MCF 10A (cell line): ENCODE measurements around the gene SMOC2. TPM values are rescaled to one million over a fixed set of nuclear protein-coding genes. Genes with fewer than 3 reads are reported as not detected.

Experiments used
- BruUV-seq: library from RNA; stranded (reverse); fragments of 400-500 nt; replicated peaks from 2 replicates; lab custom pipeline; 2021; lab: Mats Ljungman, UMichigan
- CTCF ChIA-PET: fragments of 300-600 bp; sonication (Branson Sonifier 250); formaldehyde crosslinking; extraction: SDS; loops from one replicate; lab custom pipeline; 2021; ENCODE audit warnings: antibody characterized with exemption, inconsistent platforms; lab: Yijun Ruan, JAX
- POLR2A ChIA-PET: fragments of 300-600, 350-650 bp; sonication (Branson Sonifier 250); formaldehyde crosslinking; extraction: SDS; loops from one replicate; lab custom pipeline; 2020; ENCODE audit warnings: antibody characterized with exemption, inconsistent platforms; lab: Yijun Ruan, JAX
- DNase-seq: peaks from one replicate; pipeline ENCODE4 v3.0.0-alpha.2; 2018; ENCODE audit not compliant: unreplicated experiment
- H3K27ac Mint-ChIP-seq: one replicate; pipeline ENCODE4 v1.8.0; 2022; ENCODE audit warnings: mild to moderate bottlenecking, low read depth, mixed read lengths; ENCODE audit not compliant: unreplicated experiment
- H3K27me3 Mint-ChIP-seq: one replicate; pipeline ENCODE4 v1.8.0; 2022; ENCODE audit warnings: mixed read lengths; ENCODE audit not compliant: insufficient read depth, unreplicated experiment
- H3K36me3 Mint-ChIP-seq: one replicate; pipeline ENCODE4 v1.8.0; 2022; ENCODE audit warnings: mild to moderate bottlenecking, moderate library complexity, mixed read lengths; ENCODE audit not compliant: insufficient read depth, unreplicated experiment
- H3K4me1 Mint-ChIP-seq: one replicate; pipeline ENCODE4 v1.8.0; 2022; ENCODE audit warnings: mixed read lengths; ENCODE audit not compliant: insufficient read depth, unreplicated experiment
- H3K4me3 Mint-ChIP-seq: one replicate; pipeline ENCODE4 v1.8.0; 2022; ENCODE audit warnings: mild to moderate bottlenecking, moderate library complexity, mixed read lengths; ENCODE audit not compliant: unreplicated experiment
- H3K9me3 Mint-ChIP-seq: one replicate; pipeline ENCODE4 v1.8.0; 2022; ENCODE audit warnings: mixed read lengths; ENCODE audit not compliant: unreplicated experiment
- intact Hi-C: fragments of 100-400 bp; cut with micrococcal nuclease; formaldehyde crosslinking; loops from 2 replicates; pipeline ENCODE4 v1.14.1; 2022
- total RNA-seq: library from RNA; stranded (reverse); gene quantifications from 2 replicates; pipeline ENCODE4 v1.2.3, GENCODE V29; 2022
- TF ChIP-seq, protein P1 (sequence below): fragments of 200-600 bp; IDR thresholded peaks from one replicate; pipeline ENCODE4 v1.8.0; 2022; ENCODE audit warnings: antibody characterized with exemption, mild to moderate bottlenecking; ENCODE audit not compliant: unreplicated experiment

The SMOC2 gene
- total RNA-seq, 1 experiment from 2014 or later, result not detected

GRCh38 chr6:168410035-168410434 is 30.9 kb upstream of the SMOC2 start:
- Mint-ChIP-seq H3K9me3 (no peaks in the 10 kb centered on the region), H3K27ac (no peak overlapping the region), H3K27me3 (peaks cover 48% of the 10 kb centered on the region), H3K36me3 (no peaks in the 10 kb centered on the region), H3K4me1 (no peaks in the 10 kb centered on the region), H3K4me3 (no peak overlapping the region)
- BruUV-seq, result no TSS peak
- DNase-seq, result no peak
- intact Hi-C loops, result no loop called here
- TF ChIP-seq, protein P1, sequence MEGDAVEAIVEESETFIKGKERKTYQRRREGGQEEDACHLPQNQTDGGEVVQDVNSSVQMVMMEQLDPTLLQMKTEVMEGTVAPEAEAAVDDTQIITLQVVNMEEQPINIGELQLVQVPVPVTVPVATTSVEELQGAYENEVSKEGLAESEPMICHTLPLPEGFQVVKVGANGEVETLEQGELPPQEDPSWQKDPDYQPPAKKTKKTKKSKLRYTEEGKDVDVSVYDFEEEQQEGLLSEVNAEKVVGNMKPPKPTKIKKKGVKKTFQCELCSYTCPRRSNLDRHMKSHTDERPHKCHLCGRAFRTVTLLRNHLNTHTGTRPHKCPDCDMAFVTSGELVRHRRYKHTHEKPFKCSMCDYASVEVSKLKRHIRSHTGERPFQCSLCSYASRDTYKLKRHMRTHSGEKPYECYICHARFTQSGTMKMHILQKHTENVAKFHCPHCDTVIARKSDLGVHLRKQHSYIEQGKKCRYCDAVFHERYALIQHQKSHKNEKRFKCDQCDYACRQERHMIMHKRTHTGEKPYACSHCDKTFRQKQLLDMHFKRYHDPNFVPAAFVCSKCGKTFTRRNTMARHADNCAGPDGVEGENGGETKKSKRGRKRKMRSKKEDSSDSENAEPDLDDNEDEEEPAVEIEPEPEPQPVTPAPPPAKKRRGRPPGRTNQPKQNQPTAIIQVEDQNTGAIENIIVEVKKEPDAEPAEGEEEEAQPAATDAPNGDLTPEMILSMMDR, result no peak
- POLR2A ChIA-PET, result interaction anchor here (1.3 kb wide), 1 partner anchor 11 kb away, joined by 3 read pairs; no protein-coding TSS in a partner anchor
- CTCF ChIA-PET, result interaction anchor here (0.6 kb wide), 1 partner anchor 234 kb away, joined by 3 read pairs; no protein-coding TSS in a partner anchor

DNA sequence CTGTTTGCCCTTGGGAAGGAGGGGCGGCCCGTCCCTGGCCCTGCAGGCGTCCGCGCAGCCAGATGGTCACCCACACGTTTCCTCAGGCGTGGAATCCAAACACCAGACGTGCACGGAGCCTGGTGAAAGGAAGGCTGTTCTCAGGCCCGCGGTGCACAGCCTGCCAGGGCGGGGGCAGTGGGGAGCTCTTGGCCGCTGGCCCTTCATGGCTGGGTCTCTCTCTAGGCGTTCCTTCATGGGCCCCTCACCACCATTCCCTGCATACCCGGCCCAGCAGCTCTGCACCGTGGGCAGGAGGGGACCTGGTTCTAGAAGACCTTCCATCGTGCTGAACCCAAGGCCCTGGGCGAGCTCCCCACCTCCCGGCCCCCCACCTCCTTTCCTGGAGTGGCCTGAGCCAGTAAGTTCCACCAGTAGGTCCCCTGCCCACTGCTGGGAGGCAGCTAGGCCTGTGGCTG is 30.4 kb upstream of the SMOC2 start:
- TF ChIP-seq, protein P1, result no peak
- ChIA-PET CTCF (no interaction called here), POLR2A (no interaction called here)
- Mint-ChIP-seq H3K9me3 (no peaks in the 10 kb centered on the region), H3K4me1 (no peaks in the 10 kb centered on the region), H3K27me3 (peaks cover 49% of the 10 kb centered on the region), H3K4me3 (no peak overlapping the region), H3K27ac (no peak overlapping the region), H3K36me3 (no peaks in the 10 kb centered on the region)
- intact Hi-C loops, result no loop called here
- no peak for DNase-seq
- no TSS peak for BruUV-seq

DNA sequence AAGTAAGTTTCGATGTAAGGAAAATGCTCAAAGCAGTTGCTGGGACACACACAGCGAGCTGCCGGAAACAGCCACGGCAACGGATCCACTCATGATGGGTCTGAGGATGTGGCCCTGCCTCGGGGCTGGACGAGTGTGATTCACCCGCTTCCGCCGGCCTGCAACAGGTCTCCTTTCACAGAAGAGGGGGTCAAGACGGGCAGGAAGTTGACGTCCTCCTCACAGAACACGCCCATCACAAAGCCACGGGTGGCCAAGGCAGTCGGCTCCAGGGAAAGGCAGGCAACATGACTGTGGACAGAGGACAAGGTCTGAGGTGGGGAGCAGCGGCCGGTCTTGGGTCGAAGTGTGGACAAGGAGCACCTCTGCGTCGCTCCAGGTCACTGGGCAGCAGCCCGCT is 29.9 kb upstream of the SMOC2 start:
- CTCF ChIA-PET, result no interaction called here
- Mint-ChIP-seq H3K27me3 (peaks cover 49% of the 10 kb centered on the region), H3K9me3 (no peaks in the 10 kb centered on the region), H3K36me3 (no peaks in the 10 kb centered on the region), H3K4me3 (no peak overlapping the region), H3K27ac (no peak overlapping the region), H3K4me1 (no peaks in the 10 kb centered on the region)
- DNase-seq, result no peak
- POLR2A ChIA-PET, result no interaction called here
- intact Hi-C loops, result no loop called here
- no TSS peak for BruUV-seq
- TF ChIP-seq, protein P1, result no peak

GRCh38 chr6:168411793-168412192 is 29.2 kb upstream of the SMOC2 start:
- no peaks in the 10 kb centered on the region for H3K9me3 Mint-ChIP-seq
- intact Hi-C loops, result no loop called here
- TF ChIP-seq, protein P1, result no peak
- no peak for DNase-seq
- H3K4me1 Mint-ChIP-seq, result no peaks in the 10 kb centered on the region
- CTCF ChIA-PET, result no interaction called here
- POLR2A ChIA-PET, result no interaction called here
- no peak overlapping the region for H3K4me3 Mint-ChIP-seq
- BruUV-seq, result no TSS peak
- no peak overlapping the region for H3K27ac Mint-ChIP-seq
- peaks cover 49% of the 10 kb centered on the region for H3K27me3 Mint-ChIP-seq
- no peaks in the 10 kb centered on the region for H3K36me3 Mint-ChIP-seq
